ENCODE measurements around the gene NYNRIN.

NYNRIN gene

DNA sequence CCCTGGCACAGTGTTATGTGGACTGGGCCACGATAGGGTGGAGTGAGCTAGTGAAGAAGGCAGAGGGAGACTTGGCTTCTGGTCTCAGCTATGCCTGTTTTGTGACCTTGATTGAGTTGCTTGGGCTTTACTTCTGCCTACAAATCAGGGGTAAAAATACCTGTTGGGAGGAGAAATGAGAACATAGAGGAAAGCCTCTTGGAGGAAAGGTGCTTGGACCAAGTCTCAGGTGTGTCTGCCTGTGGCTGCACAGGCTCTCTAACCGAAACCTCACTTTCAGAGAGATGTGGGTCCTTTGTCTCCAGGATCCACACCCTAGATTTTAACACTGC, 38.9 kb downstream of the NYNRIN start:
- H3K27ac Mint-ChIP-seq: no peak overlapping the region
- H3K4me1 Mint-ChIP-seq: peaks cover 30% of the 10 kb centered on the region
- H3K36me3 Mint-ChIP-seq (ENCODE audit: low read depth): peaks cover 52% of the 10 kb centered on the region
- H3K4me3 Mint-ChIP-seq: no peak overlapping the region
- TF ChIP-seq, protein P1, sequence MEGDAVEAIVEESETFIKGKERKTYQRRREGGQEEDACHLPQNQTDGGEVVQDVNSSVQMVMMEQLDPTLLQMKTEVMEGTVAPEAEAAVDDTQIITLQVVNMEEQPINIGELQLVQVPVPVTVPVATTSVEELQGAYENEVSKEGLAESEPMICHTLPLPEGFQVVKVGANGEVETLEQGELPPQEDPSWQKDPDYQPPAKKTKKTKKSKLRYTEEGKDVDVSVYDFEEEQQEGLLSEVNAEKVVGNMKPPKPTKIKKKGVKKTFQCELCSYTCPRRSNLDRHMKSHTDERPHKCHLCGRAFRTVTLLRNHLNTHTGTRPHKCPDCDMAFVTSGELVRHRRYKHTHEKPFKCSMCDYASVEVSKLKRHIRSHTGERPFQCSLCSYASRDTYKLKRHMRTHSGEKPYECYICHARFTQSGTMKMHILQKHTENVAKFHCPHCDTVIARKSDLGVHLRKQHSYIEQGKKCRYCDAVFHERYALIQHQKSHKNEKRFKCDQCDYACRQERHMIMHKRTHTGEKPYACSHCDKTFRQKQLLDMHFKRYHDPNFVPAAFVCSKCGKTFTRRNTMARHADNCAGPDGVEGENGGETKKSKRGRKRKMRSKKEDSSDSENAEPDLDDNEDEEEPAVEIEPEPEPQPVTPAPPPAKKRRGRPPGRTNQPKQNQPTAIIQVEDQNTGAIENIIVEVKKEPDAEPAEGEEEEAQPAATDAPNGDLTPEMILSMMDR (IDR thresholded peaks at IDR 0.05; ENCODE audit: unreplicated experiment in 3 of 3): no peak
- H3K9me3 Mint-ChIP-seq: no peaks in the 10 kb centered on the region
- no peaks in the 10 kb centered on the region for H3K27me3 Mint-ChIP-seq (ENCODE audit: low read depth)

DNA sequence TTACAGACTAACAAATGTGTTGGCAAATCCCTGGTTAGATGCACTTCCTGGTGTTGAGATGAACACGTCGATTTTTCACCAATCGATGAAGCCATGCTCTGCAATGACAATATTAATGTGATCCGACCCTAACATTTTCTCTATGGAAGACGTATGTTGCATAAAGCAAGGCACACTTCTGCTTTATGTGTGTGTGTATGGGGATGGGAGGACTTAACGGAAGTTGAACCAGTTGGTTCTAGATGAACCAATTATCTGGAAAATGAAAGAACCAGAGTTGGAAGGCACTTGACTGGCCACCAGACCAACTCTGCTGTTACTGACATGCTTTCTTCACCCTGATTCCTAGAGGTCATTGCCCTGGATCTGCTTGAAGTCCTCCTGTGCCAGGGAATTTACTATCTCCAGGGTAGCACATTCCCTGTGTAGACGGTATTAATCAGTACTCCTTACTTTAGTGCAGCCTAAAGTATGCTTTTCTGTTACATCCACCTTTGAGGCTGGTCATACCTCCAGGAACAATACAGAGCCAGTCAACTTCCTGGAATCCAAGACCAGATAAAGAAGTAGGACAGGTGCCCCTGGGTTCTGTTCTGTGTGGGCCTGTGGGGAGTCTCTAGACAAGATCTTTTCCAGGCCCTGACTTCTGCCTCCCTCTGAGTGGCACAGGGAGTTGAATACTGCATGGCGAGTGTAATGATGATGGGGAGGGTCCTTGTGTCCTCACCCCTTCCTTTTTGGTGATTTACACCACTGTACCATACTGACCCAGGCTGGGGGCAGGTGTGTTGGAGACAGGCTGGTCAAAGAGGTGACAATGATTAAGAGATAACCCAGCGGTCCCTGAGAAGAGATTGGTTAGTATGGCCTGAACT, 39.7 kb downstream of the NYNRIN start:
- H3K9me3 Mint-ChIP-seq: no peaks in the 10 kb centered on the region
- H3K4me1 Mint-ChIP-seq: peaks cover 26% of the 10 kb centered on the region
- H3K27ac Mint-ChIP-seq: peak overlapping the region in 1 of 3 experiments; percentile 30
- peak overlapping the region in 2 of 3 experiments; percentile 32 to 61 for H3K4me3 Mint-ChIP-seq
- TF ChIP-seq, protein P1 (IDR thresholded peaks at IDR 0.05; ENCODE audit: unreplicated experiment in 3 of 3): no peak
- H3K36me3 Mint-ChIP-seq (ENCODE audit: low read depth): peaks cover 45% of the 10 kb centered on the region
- no peaks in the 10 kb centered on the region for H3K27me3 Mint-ChIP-seq (ENCODE audit: low read depth)

DNA sequence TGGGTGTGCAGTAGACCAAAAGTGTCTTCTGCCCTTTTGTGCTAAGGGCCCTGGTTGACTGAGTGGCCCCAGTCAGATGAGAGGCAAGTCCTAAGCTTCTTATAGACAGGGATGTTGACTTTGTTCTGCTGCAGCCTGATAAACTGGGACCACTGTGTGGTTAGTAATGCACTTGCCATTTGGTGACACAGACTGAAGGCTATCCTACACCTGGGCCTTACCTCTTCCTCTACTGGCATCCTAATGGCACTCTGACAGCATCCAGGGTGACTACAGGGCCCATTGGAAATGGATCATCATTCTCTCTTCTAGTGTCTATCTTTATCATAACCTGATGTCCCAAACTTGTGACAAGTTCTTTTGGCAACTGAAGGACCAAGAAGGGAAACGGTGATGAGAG, 40.5 kb downstream of the NYNRIN start:
- Mint-ChIP-seq H3K27me3 (ENCODE audit: low read depth) (no peaks in the 10 kb centered on the region), H3K27ac (peak overlapping the region in 2 of 3 experiments; percentile 11 to 14), H3K9me3 (no peaks in the 10 kb centered on the region), H3K4me3 (peak overlapping the region; percentile 25 to 64 (median 59)), H3K36me3 (ENCODE audit: low read depth) (peaks cover 44% of the 10 kb centered on the region), H3K4me1 (peaks cover 26% of the 10 kb centered on the region)
- TF ChIP-seq, protein P1 (IDR thresholded peaks at IDR 0.05; ENCODE audit: unreplicated experiment in 3 of 3): no peak

DNA sequence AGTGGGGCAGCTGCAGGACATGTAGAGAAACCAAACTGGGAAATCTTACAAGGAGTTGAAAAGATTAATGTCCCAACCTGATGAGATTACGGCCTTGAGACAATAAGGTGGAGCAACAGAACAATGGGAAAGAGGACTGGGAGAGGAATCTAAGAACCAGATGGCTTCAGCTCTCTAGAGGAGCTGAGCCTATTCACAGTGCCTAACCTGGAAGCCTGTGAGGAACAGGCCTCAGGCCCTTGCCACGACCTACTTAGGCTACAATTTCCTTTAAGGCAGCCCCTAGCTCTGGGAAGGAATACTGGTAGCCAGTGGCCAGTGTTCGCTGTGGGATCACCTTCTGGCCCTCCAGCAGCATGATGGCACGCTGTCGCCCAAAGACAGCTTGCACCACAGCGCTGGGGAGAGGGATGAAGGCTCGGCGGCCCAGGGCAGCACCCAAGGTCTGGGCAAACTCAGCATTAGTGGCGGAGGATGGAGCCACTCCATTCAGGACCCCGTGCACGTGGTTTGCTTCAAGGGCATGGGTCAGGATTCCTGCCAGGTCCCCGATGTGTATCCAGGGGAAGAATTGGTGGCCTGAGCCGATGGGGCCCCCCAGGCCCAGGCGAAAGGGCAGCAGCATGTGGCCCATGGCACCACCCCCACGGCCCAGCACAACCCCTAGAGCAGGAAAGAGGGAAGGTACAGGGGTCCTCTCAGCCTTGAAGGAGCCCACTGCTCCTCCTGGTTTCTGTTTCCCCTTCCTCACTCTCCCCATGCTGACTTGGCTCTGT, 41.2 kb downstream of the NYNRIN start:
- Mint-ChIP-seq H3K4me1 (peaks cover 20% of the 10 kb centered on the region), H3K27me3 (ENCODE audit: low read depth) (no peaks in the 10 kb centered on the region), H3K27ac (peak overlapping the region in 2 of 3 experiments; percentile 11 to 14), H3K9me3 (no peaks in the 10 kb centered on the region), H3K36me3 (ENCODE audit: low read depth) (peaks cover 40% of the 10 kb centered on the region), H3K4me3 (peak overlapping the region; percentile 25 to 64 (median 59))
- TF ChIP-seq, protein P1 (IDR thresholded peaks at IDR 0.05; ENCODE audit: unreplicated experiment in 3 of 3): no peak

DNA sequence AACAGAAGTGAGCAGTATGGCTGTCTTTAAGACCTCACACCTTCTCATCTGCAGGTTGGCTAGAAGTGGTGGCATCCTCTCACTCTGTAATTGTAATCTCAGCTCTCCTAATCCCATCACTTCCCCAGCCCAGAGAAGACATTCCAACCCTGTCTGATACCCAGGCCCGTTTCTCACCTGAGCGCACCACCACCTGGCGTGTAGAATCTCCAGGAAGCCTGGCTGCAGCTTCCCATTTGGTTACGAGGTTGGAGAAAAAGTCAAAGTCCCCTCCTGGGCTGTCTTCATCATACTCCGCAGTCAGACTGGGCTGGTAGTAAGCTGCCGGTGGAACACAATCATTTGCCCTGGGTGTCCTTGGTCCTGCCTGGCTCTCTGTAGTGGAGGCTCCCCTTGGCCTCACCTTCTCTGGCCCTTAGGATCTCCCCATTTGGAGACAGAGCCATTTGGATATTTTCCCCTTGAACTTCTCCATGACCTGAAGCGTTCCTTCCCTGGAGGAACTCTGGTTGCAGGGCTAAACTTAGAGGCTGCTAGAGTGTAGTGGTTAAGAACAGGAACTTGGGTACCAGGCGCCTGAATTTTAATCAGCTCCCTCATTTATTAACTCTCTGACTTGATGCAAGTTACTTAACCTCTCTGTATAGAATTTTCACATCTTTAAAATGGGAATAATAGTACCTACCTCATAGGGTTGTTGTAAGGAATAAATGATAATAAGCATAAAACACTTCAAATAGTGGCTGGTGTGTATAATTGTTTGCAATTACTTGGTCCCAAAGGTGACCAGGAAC, 42.0 kb downstream of the NYNRIN start:
- peaks cover 44% of the 10 kb centered on the region for H3K36me3 Mint-ChIP-seq (ENCODE audit: low read depth)
- peak overlapping the region; percentile 92 to 94 (median 92) for H3K4me3 Mint-ChIP-seq
- H3K4me1 Mint-ChIP-seq: peaks cover 17% of the 10 kb centered on the region
- H3K27ac Mint-ChIP-seq: no peak overlapping the region
- TF ChIP-seq, protein P1 (IDR thresholded peaks at IDR 0.05; ENCODE audit: unreplicated experiment in 3 of 3): no peak
- H3K27me3 Mint-ChIP-seq (ENCODE audit: low read depth): no peaks in the 10 kb centered on the region
- H3K9me3 Mint-ChIP-seq: no peaks in the 10 kb centered on the region
